Caco-2 (cell line): ENCODE results near the gene SHE. TPM values are rescaled to one million over a fixed set of nuclear protein-coding genes. Genes with fewer than 3 reads are reported as not detected.

Source experiments
- BruUV-seq: library from RNA; stranded (reverse); fragments of 400-500 nt; replicated peaks from 2 replicates; lab custom pipeline; 2021; lab: Mats Ljungman, UMichigan
- CTCF ChIA-PET: fragments of 300-600 bp; sonication (Branson Sonifier 250); formaldehyde crosslinking; loops from one replicate; lab custom pipeline; 2022; ENCODE audit warnings: antibody characterized with exemption; lab: Charles Lee
- POLR2A ChIA-PET: fragments of 300-600 bp; sonication (Branson Sonifier 250); formaldehyde crosslinking; loops from one replicate; lab custom pipeline; 2022; ENCODE audit warnings: antibody characterized with exemption; lab: Charles Lee
- DNase-seq, 2 experiments: peaks; one replicate each; pipeline versions ENCODE4 v3.0.0 to v3.0.0-alpha.2; 2020 to 2022
- H3K27me3 ChIP-seq: replicated peaks from 2 replicates; pipeline ENCODE4 v1.6.0; 2011; ENCODE audit warnings: low read length; ENCODE audit not compliant: control insufficient read depth, insufficient read depth
- H3K36me3 ChIP-seq: 2 replicates; pipeline ENCODE4 v1.5.1; 2011; ENCODE audit warnings: low read length; ENCODE audit not compliant: control insufficient read depth, insufficient read depth
- H3K4me1 ChIP-seq: fragments of 250-450 bp; sonication (Bioruptor Pico); 2 replicates; pipeline ENCODE4 v1.5.1; 2020; ENCODE audit warnings: mild to moderate bottlenecking
- H3K4me3 ChIP-seq: 2 replicates; pipeline ENCODE4 v1.5.1; 2011; ENCODE audit warnings: low read depth, mild to moderate bottlenecking, control low read depth, low read length
- H3K9me3 ChIP-seq: fragments of 250-450 bp; sonication (Bioruptor Pico); 2 replicates; pipeline ENCODE4 v1.5.1; 2020; ENCODE audit warnings: mild to moderate bottlenecking, moderate library complexity
- H3K27ac Mint-ChIP-seq: one replicate; pipeline ENCODE4 v1.8.0; 2022; ENCODE audit warnings: mixed read lengths; ENCODE audit not compliant: unreplicated experiment
- H3K27me3 Mint-ChIP-seq: one replicate; pipeline ENCODE4 v1.8.0; 2022; ENCODE audit warnings: mixed read lengths; ENCODE audit not compliant: insufficient read depth, unreplicated experiment
- H3K36me3 Mint-ChIP-seq: one replicate; pipeline ENCODE4 v1.8.0; 2022; ENCODE audit warnings: mild to moderate bottlenecking, mixed read lengths; ENCODE audit not compliant: insufficient read depth, unreplicated experiment
- H3K4me1 Mint-ChIP-seq: one replicate; pipeline ENCODE4 v1.8.0; 2022; ENCODE audit warnings: low read depth, mixed read lengths; ENCODE audit not compliant: unreplicated experiment
- H3K4me3 Mint-ChIP-seq: one replicate; pipeline ENCODE4 v1.8.0; 2022; ENCODE audit warnings: mild to moderate bottlenecking, moderate library complexity, mixed read lengths; ENCODE audit not compliant: unreplicated experiment
- H3K9me3 Mint-ChIP-seq: one replicate; pipeline ENCODE4 v1.8.0; 2022; ENCODE audit warnings: mixed read lengths; ENCODE audit not compliant: unreplicated experiment
- intact Hi-C: fragments of 100-400 bp; cut with micrococcal nuclease; formaldehyde crosslinking; loops from one replicate; pipeline ENCODE4 v1.10.0; 2022; ENCODE audit not compliant: unreplicated experiment
- total RNA-seq: library from RNA; stranded (reverse); gene quantifications from 2 replicates; pipeline ENCODE4 v1.2.3, GENCODE V29; 2022
- TF ChIP-seq, protein P1 (sequence below), 2 experiments: fragments of 200-600 bp in 1 of 2; IDR thresholded peaks; 1 replicate in 1 of 2; 2 replicates in 1 of 2; pipeline versions ENCODE4 v1.5.1 to v1.8.0; 2011 to 2022; ENCODE audit warnings: antibody characterized with exemption in 1 of 2, control low read depth in 1 of 2, inconsistent platforms in 1 of 2, low read depth in 1 of 2, low read length in 1 of 2, mild to moderate bottlenecking in 1 of 2, moderate library complexity in 1 of 2; ENCODE audit not compliant: insufficient read depth in 1 of 2, severe bottlenecking in 1 of 2, unreplicated experiment in 1 of 2

SHE gene
- total RNA-seq, 1 experiment from 2014 or later, result not detected

GRCh38 chr1:154517661-154518060 lies 15.4 kb upstream of the SHE start:
- BruUV-seq, result no TSS peak
- Histone ChIP-seq H3K4me1 (no peaks in the 10 kb centered on the region), H3K4me3 (no peak overlapping the region), H3K36me3 (no peaks in the 10 kb centered on the region), H3K27me3 (peaks cover 2% of the 10 kb centered on the region; the same call in 1 of the 2 replicates), H3K9me3 (no peaks in the 10 kb centered on the region)
- intact Hi-C loops, result no loop called here
- Mint-ChIP-seq H3K4me1 (no peaks in the 10 kb centered on the region), H3K9me3 (no peaks in the 10 kb centered on the region), H3K36me3 (no peaks in the 10 kb centered on the region), H3K4me3 (no peak overlapping the region), H3K27ac (no peak overlapping the region), H3K27me3 (peaks cover 12% of the 10 kb centered on the region)
- DNase-seq, result no peak
- ChIA-PET CTCF (interaction anchor here (0.7 kb wide), 1 partner anchor 18 kb away, joined by 4 read pairs; no protein-coding TSS in a partner anchor), POLR2A (no interaction called here)
- TF ChIP-seq, protein P1, sequence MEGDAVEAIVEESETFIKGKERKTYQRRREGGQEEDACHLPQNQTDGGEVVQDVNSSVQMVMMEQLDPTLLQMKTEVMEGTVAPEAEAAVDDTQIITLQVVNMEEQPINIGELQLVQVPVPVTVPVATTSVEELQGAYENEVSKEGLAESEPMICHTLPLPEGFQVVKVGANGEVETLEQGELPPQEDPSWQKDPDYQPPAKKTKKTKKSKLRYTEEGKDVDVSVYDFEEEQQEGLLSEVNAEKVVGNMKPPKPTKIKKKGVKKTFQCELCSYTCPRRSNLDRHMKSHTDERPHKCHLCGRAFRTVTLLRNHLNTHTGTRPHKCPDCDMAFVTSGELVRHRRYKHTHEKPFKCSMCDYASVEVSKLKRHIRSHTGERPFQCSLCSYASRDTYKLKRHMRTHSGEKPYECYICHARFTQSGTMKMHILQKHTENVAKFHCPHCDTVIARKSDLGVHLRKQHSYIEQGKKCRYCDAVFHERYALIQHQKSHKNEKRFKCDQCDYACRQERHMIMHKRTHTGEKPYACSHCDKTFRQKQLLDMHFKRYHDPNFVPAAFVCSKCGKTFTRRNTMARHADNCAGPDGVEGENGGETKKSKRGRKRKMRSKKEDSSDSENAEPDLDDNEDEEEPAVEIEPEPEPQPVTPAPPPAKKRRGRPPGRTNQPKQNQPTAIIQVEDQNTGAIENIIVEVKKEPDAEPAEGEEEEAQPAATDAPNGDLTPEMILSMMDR (IDR thresholded peaks at IDR 0.05; ENCODE audit: insufficient read depth in 1 of 2, low read depth in 1 of 2, low read length in 1 of 2, severe bottlenecking in 1 of 2, unreplicated experiment in 1 of 2), result no peak

DNA sequence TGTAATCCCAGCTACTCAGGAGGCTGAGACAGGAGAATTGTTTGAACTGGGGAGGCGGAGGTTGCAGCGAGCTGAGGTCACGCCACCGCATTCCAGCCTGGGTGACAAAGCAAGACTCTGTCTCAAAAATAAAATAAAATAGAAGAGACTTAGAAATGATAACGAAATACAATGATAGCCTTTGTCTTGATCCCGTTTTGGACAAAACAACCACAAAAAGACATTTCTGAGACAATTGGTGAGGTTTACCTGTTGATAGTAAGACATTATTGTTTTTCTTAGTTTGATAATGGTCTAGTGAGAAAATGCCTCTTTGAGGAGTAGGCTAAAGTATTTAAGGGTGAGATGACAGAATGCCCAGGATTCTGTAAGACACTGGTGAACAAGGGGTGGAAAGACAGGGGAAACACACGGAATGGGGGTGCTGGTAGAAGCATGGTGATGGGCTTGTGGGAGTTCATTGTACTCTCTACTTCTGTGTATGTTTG lies 11.9 kb upstream of the SHE start:
- Histone ChIP-seq H3K27me3 (no peaks in the 10 kb centered on the region), H3K9me3 (no peaks in the 10 kb centered on the region), H3K4me3 (no peak overlapping the region), H3K4me1 (no peaks in the 10 kb centered on the region), H3K36me3 (no peaks in the 10 kb centered on the region)
- H3K27ac Mint-ChIP-seq, result no peak overlapping the region
- H3K36me3 Mint-ChIP-seq, result no peaks in the 10 kb centered on the region
- POLR2A ChIA-PET, result no interaction called here
- TF ChIP-seq, protein P1 (IDR thresholded peaks at IDR 0.05; ENCODE audit: insufficient read depth in 1 of 2, low read depth in 1 of 2, low read length in 1 of 2, severe bottlenecking in 1 of 2, unreplicated experiment in 1 of 2), result no peak
- no TSS peak for BruUV-seq
- no peaks in the 10 kb centered on the region for H3K9me3 Mint-ChIP-seq
- intact Hi-C loops, result no loop called here
- no peak overlapping the region for H3K4me3 Mint-ChIP-seq
- CTCF ChIA-PET, result no interaction called here
- H3K27me3 Mint-ChIP-seq, result peaks cover 17% of the 10 kb centered on the region
- no peaks in the 10 kb centered on the region for H3K4me1 Mint-ChIP-seq
- no peak for DNase-seq

DNA sequence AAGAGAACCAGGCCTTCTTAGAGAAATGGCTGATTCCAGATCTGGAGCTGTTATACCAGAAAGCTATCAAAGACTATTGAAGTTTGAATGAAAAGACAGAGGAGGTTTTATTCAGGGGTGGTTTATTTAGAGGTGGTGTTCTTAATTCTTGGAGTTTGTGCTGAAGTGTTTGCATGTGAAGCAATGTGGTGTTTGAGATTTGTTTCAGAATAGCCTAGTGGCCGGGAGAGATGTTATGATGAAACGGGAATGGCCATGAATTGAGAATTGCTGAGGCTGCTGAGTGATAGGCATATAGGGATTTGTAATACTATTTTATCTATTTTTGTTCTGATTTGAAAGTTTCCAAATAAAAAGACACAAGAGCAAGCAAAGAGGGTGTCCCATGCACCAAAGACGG lies 10.5 kb upstream of the SHE start:
- Mint-ChIP-seq H3K4me3 (no peak overlapping the region), H3K27me3 (peaks cover 19% of the 10 kb centered on the region), H3K9me3 (no peaks in the 10 kb centered on the region), H3K36me3 (no peaks in the 10 kb centered on the region), H3K27ac (no peak overlapping the region), H3K4me1 (no peaks in the 10 kb centered on the region)
- ChIA-PET POLR2A (no interaction called here), CTCF (no interaction called here)
- intact Hi-C loops, result no loop called here
- no peaks in the 10 kb centered on the region for H3K36me3 ChIP-seq
- H3K4me1 ChIP-seq, result no peaks in the 10 kb centered on the region
- no peak for DNase-seq
- no peak overlapping the region for H3K4me3 ChIP-seq
- TF ChIP-seq, protein P1 (IDR thresholded peaks at IDR 0.05; ENCODE audit: insufficient read depth in 1 of 2, low read depth in 1 of 2, low read length in 1 of 2, severe bottlenecking in 1 of 2, unreplicated experiment in 1 of 2), result no peak
- no peaks in the 10 kb centered on the region for H3K27me3 ChIP-seq
- BruUV-seq, result no TSS peak
- H3K9me3 ChIP-seq, result no peaks in the 10 kb centered on the region
